NCI-H2107 treated with DMSO at 0.1 percent for 48 hours (cell line): Measurements from ENCODE around the gene IPCEF1.
A peak's percentile ranks its signal among the peaks of the same experiment; 100 is the strongest.

Experiments used
- DNase-seq: peaks from one replicate; lab custom pipeline; 2025; ENCODE audit not compliant: unreplicated experiment; lab: John Stamatoyannopoulos, UW

IPCEF1 gene

GRCh38 chr6:154356690-154357089 is at the start of gene IPCEF1:
IPCEF1 (minus strand) TSS chr6:154356803; CDS start chr6:154265947, 90,856 bp downstream.
- DNase-seq: no peak

GRCh38 chr6:154406301-154406700 is 49.7 kb upstream of the IPCEF1 start:
- DNase-seq: no peak

GRCh38 chr6:154404791-154405400 is 48.3 kb upstream of the IPCEF1 start:
- DNase-seq: no peak

GRCh38 chr6:154403788-154404187 is 47.2 kb upstream of the IPCEF1 start:
- peak; percentile 55 for DNase-seq

GRCh38 chr6:154402081-154402780 is 45.6 kb upstream of the IPCEF1 start:
- no peak for DNase-seq

- no peak for DNase-seq
Observed at GRCh38 chr6:154399097-154399496, 42.5 kb upstream of the IPCEF1 start.

- DNase-seq: no peak
Observed at GRCh38 chr6:154397491-154398195, 41.0 kb upstream of the IPCEF1 start.

- DNase-seq: no peak
Observed at GRCh38 chr6:154395878-154396277, 39.3 kb upstream of the IPCEF1 start.

GRCh38 chr6:154395316-154395715 is 38.7 kb upstream of the IPCEF1 start:
- no peak for DNase-seq

GRCh38 chr6:154394571-154394970 is 38.0 kb upstream of the IPCEF1 start:
- DNase-seq: no peak

GRCh38 chr6:154390034-154390433 is 33.4 kb upstream of the IPCEF1 start:
- no peak for DNase-seq

- no peak for DNase-seq
Observed at GRCh38 chr6:154388803-154389202, 32.2 kb upstream of the IPCEF1 start.

GRCh38 chr6:154386848-154387717 is 30.5 kb upstream of the IPCEF1 start:
- no peak for DNase-seq

GRCh38 chr6:154384191-154384590 is 27.6 kb upstream of the IPCEF1 start:
- no peak for DNase-seq

GRCh38 chr6:154383273-154383672 is 26.7 kb upstream of the IPCEF1 start:
- no peak for DNase-seq

- no peak for DNase-seq
Observed at GRCh38 chr6:154382740-154383139, 26.1 kb upstream of the IPCEF1 start.

GRCh38 chr6:154381548-154381947 is 24.9 kb upstream of the IPCEF1 start:
- no peak for DNase-seq

- no peak for DNase-seq
Observed at GRCh38 chr6:154380741-154381140, 24.1 kb upstream of the IPCEF1 start.

GRCh38 chr6:154379585-154379984 is 23.0 kb upstream of the IPCEF1 start:
- DNase-seq: no peak

GRCh38 chr6:154378518-154378917 is 21.9 kb upstream of the IPCEF1 start:
- no peak for DNase-seq

GRCh38 chr6:154377726-154378125 is 21.1 kb upstream of the IPCEF1 start:
- no peak for DNase-seq
